C4-2B (cell line): Measurements from ENCODE around the gene CINP.
A peak's percentile ranks its signal among the peaks of the same experiment; 100 is the strongest.

Experiments
- H3K27ac ChIP-seq: fragments of 450-650 bp; 2 replicates; pipeline ENCODE4 v1.5.1; 2017
- ZFX ChIP-seq: fragments of 450-650 bp; IDR thresholded peaks from 2 replicates; pipeline ENCODE4 v1.6.1; 2017
- TF ChIP-seq, protein P1 (sequence below): fragments of 450-650 bp; conservative IDR thresholded peaks from 2 replicates; pipeline ENCODE4 v1.5.1; 2017; ENCODE audit warnings: mild to moderate bottlenecking

The CINP gene

GRCh38 chr14:102362545-102363181, at the start of gene CINP, which contains the start of gene TECPR2:
Gene CINP (minus strand): TSS chr14:102362890. CDS start chr14:102362851, 39 bp downstream.
Gene TECPR2 (plus strand): TSS chr14:102362941. CDS start chr14:102376722, 13,781 bp downstream.
- H3K27ac ChIP-seq = peak within 1 kb of the TSS; percentile 86

DNA sequence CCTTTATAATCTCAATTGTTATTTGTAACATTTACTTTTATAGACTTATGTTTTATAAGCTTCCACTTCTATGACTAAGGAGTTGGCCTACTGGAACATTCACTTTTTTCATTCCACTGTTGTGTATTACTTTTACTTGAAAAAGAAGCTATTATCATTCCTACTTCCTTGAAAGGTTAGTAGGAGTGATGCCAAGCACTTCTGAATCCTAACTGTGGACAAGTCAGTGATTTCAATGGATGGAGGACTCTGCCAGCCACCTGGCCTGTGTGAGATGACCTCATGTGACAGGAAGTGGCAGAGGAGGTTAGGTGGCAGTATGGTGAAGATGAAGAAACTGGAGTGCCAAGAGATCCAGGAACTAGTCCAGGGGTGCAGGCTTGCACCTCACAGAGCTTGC, 46.0 kb upstream of the CINP start:
- TF ChIP-seq ZFX = no peak
- TF ChIP-seq, protein P1, sequence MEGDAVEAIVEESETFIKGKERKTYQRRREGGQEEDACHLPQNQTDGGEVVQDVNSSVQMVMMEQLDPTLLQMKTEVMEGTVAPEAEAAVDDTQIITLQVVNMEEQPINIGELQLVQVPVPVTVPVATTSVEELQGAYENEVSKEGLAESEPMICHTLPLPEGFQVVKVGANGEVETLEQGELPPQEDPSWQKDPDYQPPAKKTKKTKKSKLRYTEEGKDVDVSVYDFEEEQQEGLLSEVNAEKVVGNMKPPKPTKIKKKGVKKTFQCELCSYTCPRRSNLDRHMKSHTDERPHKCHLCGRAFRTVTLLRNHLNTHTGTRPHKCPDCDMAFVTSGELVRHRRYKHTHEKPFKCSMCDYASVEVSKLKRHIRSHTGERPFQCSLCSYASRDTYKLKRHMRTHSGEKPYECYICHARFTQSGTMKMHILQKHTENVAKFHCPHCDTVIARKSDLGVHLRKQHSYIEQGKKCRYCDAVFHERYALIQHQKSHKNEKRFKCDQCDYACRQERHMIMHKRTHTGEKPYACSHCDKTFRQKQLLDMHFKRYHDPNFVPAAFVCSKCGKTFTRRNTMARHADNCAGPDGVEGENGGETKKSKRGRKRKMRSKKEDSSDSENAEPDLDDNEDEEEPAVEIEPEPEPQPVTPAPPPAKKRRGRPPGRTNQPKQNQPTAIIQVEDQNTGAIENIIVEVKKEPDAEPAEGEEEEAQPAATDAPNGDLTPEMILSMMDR = no peak
- H3K27ac ChIP-seq = no peak overlapping the region

More at GRCh38 chr14:102362545-102363181, at the start of gene CINP, which contains the start of gene TECPR2:
- TF ChIP-seq, protein P1 = no peak
- no peak for TF ChIP-seq ZFX

GRCh38 chr14:102407258-102407657, 44.6 kb upstream of the CINP start:
- TF ChIP-seq ZFX = no peak
- TF ChIP-seq, protein P1 = no peak
- H3K27ac ChIP-seq = no peak overlapping the region

GRCh38 chr14:102403028-102403427, 40.3 kb upstream of the CINP start:
- no peak overlapping the region for H3K27ac ChIP-seq
- TF ChIP-seq, protein P1 = no peak
- TF ChIP-seq ZFX = no peak

GRCh38 chr14:102396521-102396920, 33.8 kb upstream of the CINP start:
- no peak for TF ChIP-seq ZFX
- TF ChIP-seq, protein P1 = no peak
- H3K27ac ChIP-seq = no peak overlapping the region

GRCh38 chr14:102394717-102395375, 32.2 kb upstream of the CINP start:
- H3K27ac ChIP-seq = no peak overlapping the region
- no peak for TF ChIP-seq ZFX
- TF ChIP-seq, protein P1 = no peak

DNA sequence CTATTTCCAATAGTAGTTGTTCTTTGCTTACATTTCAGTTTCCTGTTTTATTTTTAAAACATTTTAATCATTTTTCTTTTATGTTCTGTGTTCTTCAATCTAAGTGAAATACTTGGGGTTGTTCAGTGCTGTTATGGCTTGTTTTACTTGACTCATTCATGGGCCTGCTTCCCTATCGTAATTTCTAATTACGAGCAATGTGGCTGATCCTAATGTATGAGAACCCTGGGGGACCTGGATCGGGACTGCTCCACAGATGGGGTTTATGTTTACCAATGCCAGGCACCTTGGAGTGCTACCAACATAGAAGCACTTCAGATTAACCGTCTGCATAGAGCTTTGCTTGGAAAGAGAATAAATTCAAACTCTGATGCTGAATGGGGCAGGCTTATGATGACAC, 29.8 kb upstream of the CINP start:
- no peak overlapping the region for H3K27ac ChIP-seq
- TF ChIP-seq, protein P1 = no peak
- TF ChIP-seq ZFX = no peak
